ENCODE measurements around the gene KIT. TPM values are rescaled to one million over a fixed set of nuclear protein-coding genes. Genes with fewer than 3 reads are reported as not detected.

Gene KIT
- total and polyA plus RNA-seq, 2 donors from 2014 or later, result 7.7 to 38.1 TPM

DNA sequence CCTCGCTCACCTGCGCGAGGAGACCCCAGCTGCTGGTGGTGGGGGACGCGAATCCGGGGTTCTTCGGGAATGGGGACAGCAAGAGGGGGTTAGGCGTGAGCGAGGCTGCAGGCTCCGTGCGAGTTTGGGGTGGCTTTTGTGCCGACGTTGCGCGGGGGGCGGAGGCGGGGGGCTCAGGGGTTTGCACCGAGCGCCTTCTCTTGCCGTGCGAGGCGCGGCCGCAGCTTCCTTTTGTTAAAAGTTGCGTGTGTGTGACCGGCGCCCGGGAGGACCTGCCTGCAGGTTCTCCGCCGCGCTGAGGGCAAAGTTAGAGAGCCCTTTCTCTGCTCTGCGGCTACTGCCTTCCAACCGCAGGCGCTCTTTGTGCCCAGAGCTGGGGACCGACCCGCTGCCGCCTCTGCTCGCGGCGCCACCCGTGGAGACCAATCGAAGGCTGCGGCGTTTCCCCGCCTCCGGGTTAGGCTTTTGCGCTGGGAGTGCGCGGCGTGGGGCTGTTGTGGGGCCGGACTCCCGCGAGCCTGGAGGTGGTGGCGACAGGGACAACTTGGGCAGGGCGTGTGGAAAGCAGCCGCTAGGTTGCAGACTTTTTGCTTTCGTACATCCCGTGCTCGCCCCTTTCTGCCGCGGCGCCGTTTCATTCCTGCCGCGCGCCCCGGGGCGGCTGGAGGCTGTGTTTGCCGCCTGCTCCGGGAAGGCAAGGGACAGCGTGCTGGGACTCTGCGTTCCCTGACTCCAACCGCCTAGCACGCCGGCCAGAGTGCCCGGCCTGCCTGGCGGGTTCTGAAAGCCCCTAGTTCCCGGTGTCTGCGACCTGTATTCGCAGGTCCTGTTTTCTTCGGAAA lies 716 bp downstream of the KIT start:
- no peaks in the 10 kb centered on the region for H3K9me3 ChIP-seq (ENCODE audit: control insufficient read depth in 2 of 3, insufficient read depth in 1 of 3, low read length in 3 of 3)
- H3K36me3 ChIP-seq (ENCODE audit: control insufficient read depth in 2 of 3, insufficient read depth in 3 of 3, low read length in 3 of 3), result no peaks in the 10 kb centered on the region
- H3K4me1 ChIP-seq (ENCODE audit: control insufficient read depth in 2 of 3, insufficient read depth in 2 of 3, low read depth in 1 of 3, low read length in 3 of 3), result peaks cover 0 to 8% (median 3%) of the 10 kb centered on the region in 3 donors
- TF ChIP-seq, protein P1, sequence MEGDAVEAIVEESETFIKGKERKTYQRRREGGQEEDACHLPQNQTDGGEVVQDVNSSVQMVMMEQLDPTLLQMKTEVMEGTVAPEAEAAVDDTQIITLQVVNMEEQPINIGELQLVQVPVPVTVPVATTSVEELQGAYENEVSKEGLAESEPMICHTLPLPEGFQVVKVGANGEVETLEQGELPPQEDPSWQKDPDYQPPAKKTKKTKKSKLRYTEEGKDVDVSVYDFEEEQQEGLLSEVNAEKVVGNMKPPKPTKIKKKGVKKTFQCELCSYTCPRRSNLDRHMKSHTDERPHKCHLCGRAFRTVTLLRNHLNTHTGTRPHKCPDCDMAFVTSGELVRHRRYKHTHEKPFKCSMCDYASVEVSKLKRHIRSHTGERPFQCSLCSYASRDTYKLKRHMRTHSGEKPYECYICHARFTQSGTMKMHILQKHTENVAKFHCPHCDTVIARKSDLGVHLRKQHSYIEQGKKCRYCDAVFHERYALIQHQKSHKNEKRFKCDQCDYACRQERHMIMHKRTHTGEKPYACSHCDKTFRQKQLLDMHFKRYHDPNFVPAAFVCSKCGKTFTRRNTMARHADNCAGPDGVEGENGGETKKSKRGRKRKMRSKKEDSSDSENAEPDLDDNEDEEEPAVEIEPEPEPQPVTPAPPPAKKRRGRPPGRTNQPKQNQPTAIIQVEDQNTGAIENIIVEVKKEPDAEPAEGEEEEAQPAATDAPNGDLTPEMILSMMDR (IDR thresholded peaks at IDR 0.05; ENCODE audit: borderline replicate concordance, extremely low read depth, insufficient read depth), result peak; percentile 24
- peak overlapping the region; percentile 47 to 64 (median 50) for H3K4me3 ChIP-seq (ENCODE audit: low read length in 3 of 3)
- FAIRE-seq (no peak), DNase-seq (peak; percentile 76 to 85 (median 81))
- no peak overlapping the region for H3K27ac ChIP-seq (ENCODE audit: low read depth in 2 of 2, low read length in 2 of 2)
- peak overlapping the region in 2 of 3 donors; percentile 23 to 38 for H3K9ac ChIP-seq (ENCODE audit: low read length in 3 of 3)
- no peaks in the 10 kb centered on the region for H3K27me3 ChIP-seq (ENCODE audit: control insufficient read depth, insufficient read depth, low read length)
- intact Hi-C loops (cut with DNase I), result no loop called here

DNA sequence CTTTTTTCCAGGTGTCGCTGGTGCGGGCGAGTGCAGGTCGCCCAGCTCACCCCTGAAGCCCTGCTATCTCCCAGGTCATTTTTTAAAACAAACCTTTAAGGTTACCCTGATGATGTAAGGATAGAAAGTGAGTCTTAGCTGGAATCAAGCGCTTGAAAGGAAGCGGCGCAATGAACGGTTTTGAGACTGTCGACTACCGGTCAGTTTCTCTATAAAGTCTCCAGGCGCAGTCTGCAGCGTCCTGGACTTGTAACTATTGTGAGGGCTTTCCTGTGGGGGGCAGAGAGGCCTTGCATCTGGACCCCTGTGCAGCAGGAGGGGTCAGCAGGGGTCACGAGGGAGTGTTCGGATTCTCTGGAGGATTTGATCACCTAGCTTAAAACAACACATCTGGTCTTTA lies 1.6 kb downstream of the KIT start:
- H3K27me3 ChIP-seq (ENCODE audit: control insufficient read depth, insufficient read depth, low read length), result no peaks in the 10 kb centered on the region
- TF ChIP-seq, protein P1 (IDR thresholded peaks at IDR 0.05; ENCODE audit: borderline replicate concordance, extremely low read depth, insufficient read depth), result no peak
- intact Hi-C loops (cut with DNase I), result no loop called here
- peak overlapping the region; percentile 49 to 64 (median 51) for H3K4me3 ChIP-seq (ENCODE audit: low read length in 3 of 3)
- no peaks in the 10 kb centered on the region for H3K9me3 ChIP-seq (ENCODE audit: control insufficient read depth in 2 of 3, insufficient read depth in 1 of 3, low read length in 3 of 3)
- peaks cover 0 to 8% (median 3%) of the 10 kb centered on the region in 3 donors for H3K4me1 ChIP-seq (ENCODE audit: control insufficient read depth in 2 of 3, insufficient read depth in 2 of 3, low read depth in 1 of 3, low read length in 3 of 3)
- peak overlapping the region in 1 of 2 donors; percentile 1 for H3K27ac ChIP-seq (ENCODE audit: low read depth in 2 of 2, low read length in 2 of 2)
- H3K36me3 ChIP-seq (ENCODE audit: control insufficient read depth in 2 of 3, insufficient read depth in 3 of 3, low read length in 3 of 3), result no peaks in the 10 kb centered on the region
- H3K9ac ChIP-seq (ENCODE audit: low read length in 3 of 3), result peak overlapping the region in 2 of 3 donors; percentile 23 to 38
- FAIRE-seq (no peak), DNase-seq (peak in 4 of 5 donors; percentile 33 to 66 (median 62))

DNA sequence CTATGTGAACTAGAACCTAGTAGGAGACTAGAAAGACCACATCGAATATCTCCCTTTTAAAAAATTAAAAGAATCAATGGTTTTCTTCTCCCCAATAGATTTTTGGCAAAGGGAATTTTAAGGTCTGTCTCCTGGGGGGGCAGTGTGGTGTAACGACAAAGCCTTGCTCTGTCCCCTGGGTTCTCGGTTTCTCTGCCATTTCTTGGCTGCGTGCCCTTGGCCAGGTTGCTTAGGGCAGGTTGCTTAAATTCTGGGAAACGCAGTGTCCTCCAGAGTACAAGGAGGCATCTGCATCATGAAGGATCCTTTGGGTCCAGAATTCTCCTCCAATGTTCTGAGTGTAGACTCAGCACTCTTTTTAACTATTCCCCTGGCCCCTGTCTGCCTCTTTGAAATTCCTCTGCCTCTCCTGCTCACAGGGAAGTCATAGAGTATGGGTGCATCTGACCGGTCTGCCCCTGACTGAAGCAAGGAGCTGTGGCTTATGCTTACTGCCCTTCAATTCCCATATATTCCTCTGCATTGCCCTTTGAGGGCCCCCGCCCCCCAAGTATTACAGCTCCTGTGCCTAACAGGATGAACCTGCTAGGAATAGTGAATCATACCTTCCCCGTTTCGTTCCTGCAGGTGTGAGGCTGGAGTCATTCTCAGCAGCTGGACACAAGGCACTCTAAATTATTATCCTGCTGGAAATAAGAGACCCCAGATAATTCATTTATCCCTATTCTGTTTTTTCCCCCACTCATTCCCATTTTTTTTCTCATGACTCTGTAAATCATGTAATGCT lies 2.2 kb downstream of the KIT start:
- no peak overlapping the region for H3K9ac ChIP-seq (ENCODE audit: low read length in 3 of 3)
- no peaks in the 10 kb centered on the region for H3K27me3 ChIP-seq (ENCODE audit: control insufficient read depth, insufficient read depth, low read length)
- TF ChIP-seq, protein P1 (IDR thresholded peaks at IDR 0.05; ENCODE audit: borderline replicate concordance, extremely low read depth, insufficient read depth), result no peak
- peaks cover 0 to 8% (median 3%) of the 10 kb centered on the region in 3 donors for H3K4me1 ChIP-seq (ENCODE audit: control insufficient read depth in 2 of 3, insufficient read depth in 2 of 3, low read depth in 1 of 3, low read length in 3 of 3)
- H3K27ac ChIP-seq (ENCODE audit: low read depth in 2 of 2, low read length in 2 of 2), result no peak overlapping the region
- peak overlapping the region in 2 of 3 donors; percentile 51 to 64 for H3K4me3 ChIP-seq (ENCODE audit: low read length in 3 of 3)
- no peaks in the 10 kb centered on the region for H3K36me3 ChIP-seq (ENCODE audit: control insufficient read depth in 2 of 3, insufficient read depth in 3 of 3, low read length in 3 of 3)
- DNase-seq, result peak in 1 of 5 donors; percentile 31
- intact Hi-C loops (cut with DNase I), result no loop called here
- no peak for FAIRE-seq
- no peaks in the 10 kb centered on the region for H3K9me3 ChIP-seq (ENCODE audit: control insufficient read depth in 2 of 3, insufficient read depth in 1 of 3, low read length in 3 of 3)
